Neural cell (in vitro differentiated cells): ENCODE results near the gene CLEC16A. TPM values are rescaled to one million over a fixed set of nuclear protein-coding genes. Genes with fewer than 3 reads are reported as not detected.

Experiments used
- H2AFZ ChIP-seq: fragments of 200-600, 300-800 bp; sonication (generic), shearing (Covaris generic); 2 replicates; pipeline ENCODE4 v1.6.0; 2014; ENCODE audit warnings: low read depth, mild to moderate bottlenecking, antibody characterized with exemption, low read length, moderate library complexity
- H3F3A ChIP-seq: fragments of 200-600 bp; shearing (Covaris generic); 2 replicates; pipeline ENCODE4 v1.6.1; 2016; ENCODE audit warnings: mild to moderate bottlenecking, moderate library complexity, mixed read lengths, antibody characterized with exemption, low read length; ENCODE audit not compliant: insufficient read depth, poor library complexity, severe bottlenecking
- H3K27ac ChIP-seq: fragments of 200-600, 300-800 bp; sonication (generic), shearing (Covaris generic); 2 replicates; pipeline ENCODE4 v1.5.1; 2014; ENCODE audit warnings: mild to moderate bottlenecking, low read length, moderate library complexity
- H3K27me3 ChIP-seq: fragments of 300-800, 200-600 bp; sonication (generic), shearing (Covaris generic); 2 replicates; pipeline ENCODE4 v1.6.0; 2014; ENCODE audit warnings: mild to moderate bottlenecking, low read depth, low read length, moderate library complexity; ENCODE audit not compliant: insufficient read depth
- H3K36me3 ChIP-seq: fragments of 300-800, 200-600 bp; sonication (generic), shearing (Covaris generic); 2 replicates; pipeline ENCODE4 v1.5.1; 2014; ENCODE audit warnings: mild to moderate bottlenecking, antibody characterized with exemption, low read length, moderate library complexity; ENCODE audit not compliant: insufficient read depth
- H3K4me2 ChIP-seq: fragments of 300-800, 200-600 bp; sonication (generic), shearing (Covaris generic); 2 replicates; pipeline ENCODE4 v1.6.0; 2014; ENCODE audit warnings: mild to moderate bottlenecking, low read length
- H3K4me3 ChIP-seq: fragments of 300-800, 200-600 bp; sonication (generic), shearing (Covaris generic); 2 replicates; pipeline ENCODE4 v1.5.1; 2014; ENCODE audit warnings: mild to moderate bottlenecking, low read length, moderate library complexity
- H3K79me2 ChIP-seq: fragments of 200-600 bp; shearing (Covaris generic); replicated peaks from 2 replicates; pipeline ENCODE4 v1.6.0; 2014; ENCODE audit warnings: mild to moderate bottlenecking, low read length, moderate library complexity; ENCODE audit not compliant: insufficient read depth
- H3K9ac ChIP-seq: fragments of 300-800, 200-600 bp; sonication (generic), shearing (Covaris generic); 2 replicates; pipeline ENCODE4 v1.6.1; 2016; ENCODE audit warnings: mild to moderate bottlenecking, low read length, mixed read lengths
- H3K9me2 ChIP-seq: fragments of 200-600 bp; shearing (Covaris generic); 2 replicates; pipeline ENCODE4 v1.6.1; 2016; ENCODE audit warnings: mild to moderate bottlenecking, low read length, mixed read lengths; ENCODE audit not compliant: insufficient read depth
- H3K9me3 ChIP-seq: fragments of 200-600, 300-800 bp; sonication (generic), shearing (Covaris generic); 2 replicates; pipeline ENCODE4 v1.6.1; 2016; ENCODE audit warnings: mild to moderate bottlenecking, mixed run types, low read length, moderate library complexity, mixed read lengths
- H4K20me1 ChIP-seq: fragments of 200-600 bp; shearing (Covaris generic); 2 replicates; pipeline ENCODE4 v1.6.1; 2016; ENCODE audit warnings: mild to moderate bottlenecking, mixed run types; ENCODE audit not compliant: insufficient read depth
- EP300 ChIP-seq: fragments of 450-650 bp; conservative IDR thresholded peaks from 2 replicates; pipeline ENCODE4 v1.6.1; 2014; ENCODE audit warnings: antibody characterized with exemption, mild to moderate bottlenecking, moderate library complexity; ENCODE audit not compliant: poor library complexity, severe bottlenecking
- EZH2 ChIP-seq: fragments of 200-600, 300-800 bp; shearing (Covaris generic), sonication (generic); IDR thresholded peaks from 2 replicates; pipeline ENCODE4 v1.6.1; 2014; ENCODE audit warnings: antibody characterized with exemption, low read length, borderline replicate concordance, mild to moderate bottlenecking; ENCODE audit not compliant: insufficient read depth, poor library complexity, severe bottlenecking
- MXI1 ChIP-seq: fragments of 450-650 bp; conservative IDR thresholded peaks from 2 replicates; pipeline ENCODE4 v1.6.1; 2014; ENCODE audit warnings: antibody characterized with exemption, mild to moderate bottlenecking; ENCODE audit not compliant: poor library complexity, severe bottlenecking
- POLR2AphosphoS5 ChIP-seq: IDR thresholded peaks from 2 replicates; pipeline ENCODE4 v1.6.1; 2012
- RAD21 ChIP-seq: fragments of 450-650 bp; conservative IDR thresholded peaks from 2 replicates; pipeline ENCODE4 v1.6.1; 2014; ENCODE audit warnings: antibody characterized with exemption, mild to moderate bottlenecking, moderate library complexity
- SMC3 ChIP-seq: fragments of 450-650 bp; conservative IDR thresholded peaks from 2 replicates; pipeline ENCODE4 v1.6.1; 2014; ENCODE audit warnings: antibody characterized with exemption, mild to moderate bottlenecking, moderate library complexity; ENCODE audit not compliant: poor library complexity
- TAF1 ChIP-seq: IDR thresholded peaks from 2 replicates; pipeline ENCODE4 v1.6.1; 2012; ENCODE audit warnings: low read depth
- polyA plus RNA-seq: library from polyadenylated mRNA; depleted of rRNA; stranded (reverse); fragments of >200 nt; gene quantifications from 2 replicates; pipeline ENCODE4 v1.2.3, GENCODE V29; 2014
- TF ChIP-seq, protein P1 (sequence below): fragments of 450-650 bp; IDR thresholded peaks from 2 replicates; pipeline ENCODE4 v1.5.1; 2014; ENCODE audit warnings: antibody characterized with exemption, mild to moderate bottlenecking, moderate library complexity; ENCODE audit not compliant: poor library complexity, severe bottlenecking
- TF ChIP-seq, protein P2 (sequence below): IDR thresholded peaks from 2 replicates; pipeline ENCODE4 v1.6.1; 2012; ENCODE audit warnings: borderline replicate concordance

The CLEC16A gene
- polyA plus RNA-seq, 1 donor from 2014 or later = 11.1 TPM

DNA sequence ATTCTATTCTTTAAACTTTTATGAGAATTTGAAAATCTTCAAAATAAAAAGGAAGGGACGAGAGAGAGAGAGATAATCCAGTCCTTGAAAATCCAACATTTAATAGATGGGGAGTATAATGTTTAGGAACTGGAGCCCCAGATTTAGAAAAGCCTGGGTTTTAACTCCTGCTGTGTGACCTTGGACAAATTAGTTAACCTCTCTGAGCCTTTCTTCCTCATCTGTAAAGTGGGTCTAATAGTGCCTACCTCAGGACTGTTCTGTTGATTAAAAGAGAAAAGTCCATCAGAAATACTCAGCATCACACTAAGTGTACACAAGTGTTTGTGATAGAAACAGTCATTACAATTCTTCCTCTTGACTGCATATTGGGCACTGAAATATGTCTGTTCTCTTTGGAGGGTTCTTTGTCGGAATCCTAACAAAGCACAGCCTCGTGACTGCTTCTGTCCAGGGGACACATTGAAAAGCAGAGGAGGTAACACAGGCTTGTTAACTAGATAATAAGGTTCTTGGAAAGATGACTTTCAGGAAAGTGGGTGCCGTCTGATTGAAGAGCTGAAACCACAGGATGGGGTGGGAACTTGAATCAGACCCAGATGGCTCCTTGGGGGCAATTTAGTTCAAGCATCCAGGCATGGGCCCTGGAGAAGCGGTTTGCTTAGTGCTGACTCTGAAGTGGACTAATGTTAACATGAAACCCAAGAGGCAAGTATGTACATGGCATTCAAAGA is 128.2 kb downstream of the CLEC16A start:
- H3K9me2 ChIP-seq = no peaks in the 10 kb centered on the region
- H2AFZ ChIP-seq = no peak overlapping the region
- H3K4me2 ChIP-seq = no peak overlapping the region
- H3K4me3 ChIP-seq = no peak overlapping the region
- no peaks in the 10 kb centered on the region for H3K79me2 ChIP-seq
- TF ChIP-seq EP300 (no peak), SMC3 (no peak), EZH2 (no peak), RAD21 (no peak), MXI1 (no peak), TAF1 (no peak), POLR2AphosphoS5 (no peak)
- TF ChIP-seq, protein P1, sequence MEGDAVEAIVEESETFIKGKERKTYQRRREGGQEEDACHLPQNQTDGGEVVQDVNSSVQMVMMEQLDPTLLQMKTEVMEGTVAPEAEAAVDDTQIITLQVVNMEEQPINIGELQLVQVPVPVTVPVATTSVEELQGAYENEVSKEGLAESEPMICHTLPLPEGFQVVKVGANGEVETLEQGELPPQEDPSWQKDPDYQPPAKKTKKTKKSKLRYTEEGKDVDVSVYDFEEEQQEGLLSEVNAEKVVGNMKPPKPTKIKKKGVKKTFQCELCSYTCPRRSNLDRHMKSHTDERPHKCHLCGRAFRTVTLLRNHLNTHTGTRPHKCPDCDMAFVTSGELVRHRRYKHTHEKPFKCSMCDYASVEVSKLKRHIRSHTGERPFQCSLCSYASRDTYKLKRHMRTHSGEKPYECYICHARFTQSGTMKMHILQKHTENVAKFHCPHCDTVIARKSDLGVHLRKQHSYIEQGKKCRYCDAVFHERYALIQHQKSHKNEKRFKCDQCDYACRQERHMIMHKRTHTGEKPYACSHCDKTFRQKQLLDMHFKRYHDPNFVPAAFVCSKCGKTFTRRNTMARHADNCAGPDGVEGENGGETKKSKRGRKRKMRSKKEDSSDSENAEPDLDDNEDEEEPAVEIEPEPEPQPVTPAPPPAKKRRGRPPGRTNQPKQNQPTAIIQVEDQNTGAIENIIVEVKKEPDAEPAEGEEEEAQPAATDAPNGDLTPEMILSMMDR = no peak
- TF ChIP-seq, protein P2, sequence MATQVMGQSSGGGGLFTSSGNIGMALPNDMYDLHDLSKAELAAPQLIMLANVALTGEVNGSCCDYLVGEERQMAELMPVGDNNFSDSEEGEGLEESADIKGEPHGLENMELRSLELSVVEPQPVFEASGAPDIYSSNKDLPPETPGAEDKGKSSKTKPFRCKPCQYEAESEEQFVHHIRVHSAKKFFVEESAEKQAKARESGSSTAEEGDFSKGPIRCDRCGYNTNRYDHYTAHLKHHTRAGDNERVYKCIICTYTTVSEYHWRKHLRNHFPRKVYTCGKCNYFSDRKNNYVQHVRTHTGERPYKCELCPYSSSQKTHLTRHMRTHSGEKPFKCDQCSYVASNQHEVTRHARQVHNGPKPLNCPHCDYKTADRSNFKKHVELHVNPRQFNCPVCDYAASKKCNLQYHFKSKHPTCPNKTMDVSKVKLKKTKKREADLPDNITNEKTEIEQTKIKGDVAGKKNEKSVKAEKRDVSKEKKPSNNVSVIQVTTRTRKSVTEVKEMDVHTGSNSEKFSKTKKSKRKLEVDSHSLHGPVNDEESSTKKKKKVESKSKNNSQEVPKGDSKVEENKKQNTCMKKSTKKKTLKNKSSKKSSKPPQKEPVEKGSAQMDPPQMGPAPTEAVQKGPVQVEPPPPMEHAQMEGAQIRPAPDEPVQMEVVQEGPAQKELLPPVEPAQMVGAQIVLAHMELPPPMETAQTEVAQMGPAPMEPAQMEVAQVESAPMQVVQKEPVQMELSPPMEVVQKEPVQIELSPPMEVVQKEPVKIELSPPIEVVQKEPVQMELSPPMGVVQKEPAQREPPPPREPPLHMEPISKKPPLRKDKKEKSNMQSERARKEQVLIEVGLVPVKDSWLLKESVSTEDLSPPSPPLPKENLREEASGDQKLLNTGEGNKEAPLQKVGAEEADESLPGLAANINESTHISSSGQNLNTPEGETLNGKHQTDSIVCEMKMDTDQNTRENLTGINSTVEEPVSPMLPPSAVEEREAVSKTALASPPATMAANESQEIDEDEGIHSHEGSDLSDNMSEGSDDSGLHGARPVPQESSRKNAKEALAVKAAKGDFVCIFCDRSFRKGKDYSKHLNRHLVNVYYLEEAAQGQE = no peak
- H3K9ac ChIP-seq = no peak overlapping the region
- no peaks in the 10 kb centered on the region for H3K36me3 ChIP-seq
- no peaks in the 10 kb centered on the region for H3F3A ChIP-seq
- H3K9me3 ChIP-seq = no peaks in the 10 kb centered on the region
- no peaks in the 10 kb centered on the region for H3K27me3 ChIP-seq
- no peak overlapping the region for H3K27ac ChIP-seq
- H4K20me1 ChIP-seq = no peaks in the 10 kb centered on the region

DNA sequence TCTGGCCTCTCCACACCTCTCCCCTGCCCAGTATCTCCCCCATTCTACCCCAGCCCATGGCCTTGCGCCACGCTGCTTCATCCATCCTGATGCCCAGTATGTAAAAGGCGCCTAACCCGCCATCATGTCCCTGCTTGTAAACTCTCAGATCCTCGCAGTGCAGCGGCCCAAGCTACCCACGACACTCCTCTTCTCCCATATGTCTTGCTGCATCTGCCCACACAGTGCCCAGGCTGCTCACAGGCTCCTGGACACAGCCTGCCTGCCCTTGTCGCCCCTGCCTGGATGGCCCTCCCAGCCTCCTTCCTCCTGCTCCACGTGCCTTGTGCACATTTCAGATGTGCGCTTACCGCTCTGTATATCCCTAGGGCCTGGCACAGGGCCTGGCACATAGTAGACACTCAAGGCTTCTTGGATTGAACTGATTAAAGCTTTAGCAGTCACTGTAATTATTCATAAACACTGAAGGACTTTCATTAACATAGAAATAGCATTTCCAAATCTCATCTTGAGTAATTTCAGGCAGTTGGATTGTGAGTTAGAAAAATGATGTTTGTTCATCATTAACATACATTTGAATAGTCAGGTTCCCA is 129.1 kb downstream of the CLEC16A start:
- Histone ChIP-seq H3K36me3 (no peaks in the 10 kb centered on the region), H3K9me2 (no peaks in the 10 kb centered on the region), H3K27ac (no peak overlapping the region), H3K4me3 (no peak overlapping the region), H3K79me2 (no peaks in the 10 kb centered on the region), H3K27me3 (no peaks in the 10 kb centered on the region), H3F3A (no peaks in the 10 kb centered on the region), H4K20me1 (no peaks in the 10 kb centered on the region), H3K9ac (no peak overlapping the region), H3K4me2 (no peak overlapping the region), H3K9me3 (no peaks in the 10 kb centered on the region), H2AFZ (no peak overlapping the region)
- TF ChIP-seq TAF1 (no peak), MXI1 (no peak), EZH2 (no peak), EP300 (no peak), SMC3 (no peak)
- TF ChIP-seq, protein P2 = no peak
